ENCODE results near the gene NFIA.
A peak's percentile ranks its signal among the peaks of the same experiment; 100 is the strongest.
"Not testable (repeated sequence)": the region's sequence is repeated elsewhere in the genome, so short reads cannot be mapped to it uniquely, and the experiment has no call there.

Gene NFIA

GRCh38 chr1:61254634-61255357 lies 172.4 kb downstream of the NFIA start:
- DNase-seq = no peak

GRCh38 chr1:61255358-61255703 lies 173.0 kb downstream of the NFIA start:
- peak; percentile 5 to 8 for DNase-seq

- no peak for DNase-seq
These were observed 177.2 kb downstream of the NFIA start for GRCh38 chr1:61259379-61260148.

GRCh38 chr1:61260171-61260570 lies 177.8 kb downstream of the NFIA start:
- DNase-seq = no peak

- DNase-seq = no peak
These were observed 179.2 kb downstream of the NFIA start for GRCh38 chr1:61261595-61261994.

GRCh38 chr1:61263905-61264824 lies 181.8 kb downstream of the NFIA start:
- DNase-seq = no peak

- no peak for DNase-seq
These were observed 182.5 kb downstream of the NFIA start for GRCh38 chr1:61264825-61265242.

GRCh38 chr1:61265665-61266064 lies 183.3 kb downstream of the NFIA start:
- no peak for DNase-seq

- no peak for DNase-seq
These were observed 184.4 kb downstream of the NFIA start for GRCh38 chr1:61266738-61267137.

- DNase-seq = no peak
These were observed 186.3 kb downstream of the NFIA start for GRCh38 chr1:61268546-61269240.

GRCh38 chr1:61269602-61270001 lies 187.2 kb downstream of the NFIA start:
- no peak for DNase-seq

GRCh38 chr1:61270107-61270506 lies 187.7 kb downstream of the NFIA start:
- no peak for DNase-seq

GRCh38 chr1:61270761-61271411 lies 188.5 kb downstream of the NFIA start:
- DNase-seq = no peak

GRCh38 chr1:61271412-61271789 lies 189.0 kb downstream of the NFIA start:
- no peak for DNase-seq

GRCh38 chr1:61273167-61273705 lies 190.9 kb downstream of the NFIA start:
- no peak for DNase-seq

- DNase-seq = no peak
These were observed 191.5 kb downstream of the NFIA start for GRCh38 chr1:61273861-61274260.

GRCh38 chr1:61274939-61275338 lies 192.6 kb downstream of the NFIA start:
- DNase-seq = no peak

- DNase-seq = no peak
These were observed 193.9 kb downstream of the NFIA start for GRCh38 chr1:61276246-61276645.

GRCh38 chr1:61277121-61277690 lies 194.8 kb downstream of the NFIA start:
- DNase-seq = no peak

- DNase-seq = not testable (repeated sequence)
These were observed 196.1 kb downstream of the NFIA start for GRCh38 chr1:61278503-61278902.

GRCh38 chr1:61278966-61279365 lies 196.6 kb downstream of the NFIA start:
- DNase-seq = no peak

GRCh38 chr1:61279570-61279969 lies 197.2 kb downstream of the NFIA start:
- DNase-seq = no peak

Data from AML-193 (cell line).